Hepatocyte (in vitro differentiated cells): ENCODE measurements around the gene STEAP4.

ENCODE experiments used
- EZH2 ChIP-seq: fragments of 200-600 bp; sonication (generic); IDR thresholded peaks from 2 replicates; pipeline ENCODE4 v1.6.1; 2016; ENCODE audit warnings: antibody characterized with exemption, mild to moderate bottlenecking, borderline replicate concordance
- EZH2phosphoT487 ChIP-seq: fragments of 200-600 bp; sonication (generic); IDR thresholded peaks from one replicate; pipeline ENCODE4 v1.6.1; 2018; ENCODE audit warnings: antibody characterized with exemption, mild to moderate bottlenecking, low read depth, moderate library complexity; ENCODE audit not compliant: unreplicated experiment, severe bottlenecking
- TF ChIP-seq, protein P1 (sequence below): fragments of 200-600 bp; sonication (generic); IDR thresholded peaks from 2 replicates; pipeline ENCODE4 v1.5.1; 2016; ENCODE audit warnings: antibody characterized with exemption, mild to moderate bottlenecking; ENCODE audit not compliant: poor library complexity

- TF ChIP-seq, protein P1, sequence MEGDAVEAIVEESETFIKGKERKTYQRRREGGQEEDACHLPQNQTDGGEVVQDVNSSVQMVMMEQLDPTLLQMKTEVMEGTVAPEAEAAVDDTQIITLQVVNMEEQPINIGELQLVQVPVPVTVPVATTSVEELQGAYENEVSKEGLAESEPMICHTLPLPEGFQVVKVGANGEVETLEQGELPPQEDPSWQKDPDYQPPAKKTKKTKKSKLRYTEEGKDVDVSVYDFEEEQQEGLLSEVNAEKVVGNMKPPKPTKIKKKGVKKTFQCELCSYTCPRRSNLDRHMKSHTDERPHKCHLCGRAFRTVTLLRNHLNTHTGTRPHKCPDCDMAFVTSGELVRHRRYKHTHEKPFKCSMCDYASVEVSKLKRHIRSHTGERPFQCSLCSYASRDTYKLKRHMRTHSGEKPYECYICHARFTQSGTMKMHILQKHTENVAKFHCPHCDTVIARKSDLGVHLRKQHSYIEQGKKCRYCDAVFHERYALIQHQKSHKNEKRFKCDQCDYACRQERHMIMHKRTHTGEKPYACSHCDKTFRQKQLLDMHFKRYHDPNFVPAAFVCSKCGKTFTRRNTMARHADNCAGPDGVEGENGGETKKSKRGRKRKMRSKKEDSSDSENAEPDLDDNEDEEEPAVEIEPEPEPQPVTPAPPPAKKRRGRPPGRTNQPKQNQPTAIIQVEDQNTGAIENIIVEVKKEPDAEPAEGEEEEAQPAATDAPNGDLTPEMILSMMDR: no peak
- no peak for TF ChIP-seq EZH2phosphoT487
- TF ChIP-seq EZH2: no peak
These were observed 37.6 kb upstream of the STEAP4 start for GRCh38 chr7:88344271-88344670.
